ENCODE results near the gene PRKAG2. TPM values are rescaled to one million over a fixed set of nuclear protein-coding genes. Genes with fewer than 3 reads are reported as not detected.

The PRKAG2 gene
- total RNA-seq, 1 experiment from 2014 or later = 28.2 TPM

DNA sequence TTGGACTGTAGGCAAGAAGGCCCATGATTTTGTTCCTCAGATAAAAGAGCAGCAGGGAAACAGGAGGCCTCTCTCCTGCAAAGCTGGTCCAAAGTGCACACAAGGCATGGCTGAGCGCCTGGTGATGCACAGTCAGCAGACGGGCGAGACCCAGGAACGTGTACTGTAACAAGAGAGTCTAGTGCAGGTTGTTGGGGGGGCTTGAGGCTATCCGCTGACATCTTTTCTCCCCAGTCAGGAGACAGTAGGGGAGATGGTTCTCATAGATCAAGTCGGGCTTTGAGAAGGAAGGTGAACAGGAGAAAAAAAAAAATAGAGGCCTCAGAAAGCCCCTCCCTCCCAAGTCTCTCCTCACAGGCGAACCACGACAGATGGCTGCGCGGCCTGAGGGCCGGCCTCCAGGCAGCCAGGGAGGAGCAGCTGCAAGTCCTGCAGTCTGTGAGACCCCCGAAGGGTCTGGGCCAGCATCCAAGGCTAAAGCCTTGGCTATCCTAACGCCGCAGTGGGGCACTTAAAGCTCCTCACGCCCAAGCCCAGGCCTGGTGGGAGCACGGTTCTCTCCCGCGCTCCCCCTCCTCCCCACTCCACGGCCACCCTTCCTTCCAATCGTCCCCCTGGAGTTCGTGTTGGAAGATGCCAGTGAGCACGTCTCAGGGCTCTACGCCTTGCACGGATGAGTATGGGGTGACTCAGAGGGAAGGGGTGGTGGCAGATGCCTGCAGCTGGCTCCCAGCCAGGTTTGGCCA, 68.3 kb downstream of the PRKAG2 start:
- Histone ChIP-seq H3K27me3 (replicated peaks) (peaks cover 4% of the 10 kb centered on the region; the same call in 1 of the 2 replicates), H3K36me3 (no peaks in the 10 kb centered on the region), H3K9me3 (replicated peaks) (no peaks in the 10 kb centered on the region), H3K4me3 (no peak overlapping the region), H3K4me1 (replicated peaks) (no peaks in the 10 kb centered on the region), H3K27ac (no peak overlapping the region)
- peak in 1 of 2 experiments; percentile 62 for DNase-seq (ENCODE audit: low read depth in 1 of 2, low spot score in 2 of 2)

DNA sequence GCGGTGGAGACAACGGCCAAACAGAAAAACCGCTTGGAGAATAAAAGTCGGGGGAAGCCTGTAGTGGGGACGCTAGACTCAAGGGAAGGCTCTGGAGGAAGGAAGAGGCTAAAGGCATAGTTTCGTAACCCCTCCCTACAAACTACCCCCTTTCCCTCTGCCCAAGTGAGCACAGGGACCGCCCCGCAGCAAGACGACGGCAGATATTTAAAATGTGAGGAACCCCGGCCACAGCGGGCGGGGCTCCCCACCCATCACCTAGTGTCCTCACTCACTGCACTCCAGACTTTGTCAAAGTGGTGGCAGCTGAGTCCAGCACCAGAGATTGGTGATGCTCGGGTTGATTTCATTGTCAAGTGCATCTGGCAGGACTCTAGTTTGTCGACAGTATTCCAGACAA, 69.1 kb downstream of the PRKAG2 start:
- Histone ChIP-seq H3K27me3 (replicated peaks) (peaks cover 4% of the 10 kb centered on the region; the same call in 1 of the 2 replicates), H3K36me3 (no peaks in the 10 kb centered on the region), H3K9me3 (replicated peaks) (no peaks in the 10 kb centered on the region), H3K4me3 (no peak overlapping the region), H3K4me1 (replicated peaks) (no peaks in the 10 kb centered on the region), H3K27ac (no peak overlapping the region)
- DNase-seq (ENCODE audit: low read depth in 1 of 2, low spot score in 2 of 2) = no peak

DNA sequence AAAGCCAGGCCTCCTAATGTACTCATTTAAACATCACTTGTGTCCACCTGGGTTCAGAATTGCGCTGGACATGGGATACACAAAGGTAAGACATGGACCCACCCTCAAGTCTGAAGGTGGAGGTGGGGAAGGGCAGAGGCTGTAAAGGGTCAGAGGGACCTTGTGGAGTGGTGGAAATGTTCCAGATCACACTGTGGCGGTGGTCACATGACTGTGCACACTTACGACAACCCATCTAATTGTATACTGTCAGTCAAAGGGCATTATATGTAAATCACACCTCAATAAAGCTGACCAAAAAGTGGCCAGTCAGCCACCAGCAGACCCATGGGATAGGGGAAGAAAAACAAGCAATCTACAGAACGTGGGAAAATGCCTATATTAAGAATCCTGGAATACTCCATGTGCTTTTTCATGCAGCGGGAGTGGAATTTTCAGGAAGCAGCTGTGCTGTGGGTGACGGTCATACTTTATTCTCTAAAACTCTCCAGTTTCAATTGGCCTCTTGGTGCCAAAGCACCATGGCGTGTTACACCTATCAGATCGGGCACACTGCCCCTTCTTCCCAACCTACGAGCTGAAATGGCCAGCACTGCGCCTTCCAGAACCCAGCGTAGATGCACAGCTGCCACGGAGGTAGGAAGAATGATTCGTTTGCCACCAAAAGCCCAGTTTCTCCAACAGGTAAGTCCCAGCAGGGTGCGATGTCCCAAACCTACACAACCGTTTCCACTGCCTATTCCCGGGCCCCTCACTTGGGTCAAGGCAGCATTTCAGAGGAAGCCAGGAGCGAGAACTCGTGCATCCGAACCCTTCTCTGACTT, 69.8 kb downstream of the PRKAG2 start:
- H3K27ac ChIP-seq = no peak overlapping the region
- peaks cover 4% of the 10 kb centered on the region; the same call in 1 of the 2 replicates for H3K27me3 ChIP-seq (replicated peaks)
- H3K36me3 ChIP-seq = no peaks in the 10 kb centered on the region
- no peak overlapping the region for H3K4me3 ChIP-seq
- no peak for DNase-seq (ENCODE audit: low read depth in 1 of 2, low spot score in 2 of 2)
- H3K4me1 ChIP-seq (replicated peaks) = no peaks in the 10 kb centered on the region
- no peaks in the 10 kb centered on the region for H3K9me3 ChIP-seq (replicated peaks)

DNA sequence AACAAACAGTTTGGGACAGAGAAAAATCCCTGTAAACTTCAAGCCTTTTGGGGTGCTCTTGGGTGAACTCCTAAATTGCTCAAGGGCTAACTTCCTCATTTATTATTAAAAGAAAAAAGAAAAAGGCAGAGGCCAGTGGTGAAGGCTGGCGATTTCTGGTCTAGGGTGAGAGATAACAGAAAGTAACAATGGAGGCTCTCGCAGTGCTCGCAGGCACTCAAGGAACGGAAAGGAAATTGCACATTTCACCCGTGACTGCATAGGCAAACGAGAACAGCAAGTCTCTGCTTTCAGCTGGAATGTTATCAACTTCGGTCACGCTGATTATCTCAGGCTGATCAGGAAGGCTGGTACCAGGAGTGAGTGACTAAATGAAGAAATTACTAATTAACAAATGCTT, 70.7 kb downstream of the PRKAG2 start:
- no peak for DNase-seq (ENCODE audit: low read depth in 1 of 2, low spot score in 2 of 2)
- Histone ChIP-seq H3K4me3 (no peak overlapping the region), H3K4me1 (replicated peaks) (no peaks in the 10 kb centered on the region), H3K9me3 (replicated peaks) (no peaks in the 10 kb centered on the region), H3K27ac (no peak overlapping the region), H3K36me3 (no peaks in the 10 kb centered on the region), H3K27me3 (replicated peaks) (peaks cover 4% of the 10 kb centered on the region; the same call in 1 of the 2 replicates)

DNA sequence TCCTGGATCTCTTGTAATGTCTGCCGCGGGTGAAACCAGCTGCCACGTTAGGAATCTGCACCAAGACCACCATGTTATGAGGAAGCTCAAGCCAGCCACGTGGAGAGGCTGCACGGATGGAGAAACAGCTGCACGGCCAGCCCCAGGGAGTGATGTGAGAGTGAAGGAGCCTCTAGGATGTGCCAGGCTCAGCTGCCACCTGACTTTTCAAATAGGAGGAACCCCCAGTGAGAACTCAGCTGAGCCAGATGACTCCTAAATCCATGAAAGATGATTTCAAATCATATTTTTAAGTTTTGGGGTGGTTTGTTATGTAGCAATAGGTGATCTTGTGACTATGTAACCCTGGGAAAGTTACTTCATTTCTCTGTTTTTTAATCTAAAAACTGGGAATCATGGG, 71.7 kb downstream of the PRKAG2 start:
- Histone ChIP-seq H3K4me1 (replicated peaks) (no peaks in the 10 kb centered on the region), H3K36me3 (no peaks in the 10 kb centered on the region), H3K27me3 (replicated peaks) (peaks cover 4% of the 10 kb centered on the region; the same call in 1 of the 2 replicates), H3K4me3 (no peak overlapping the region), H3K27ac (no peak overlapping the region), H3K9me3 (replicated peaks) (no peaks in the 10 kb centered on the region)
- DNase-seq (ENCODE audit: low read depth in 1 of 2, low spot score in 2 of 2) = no peak

DNA sequence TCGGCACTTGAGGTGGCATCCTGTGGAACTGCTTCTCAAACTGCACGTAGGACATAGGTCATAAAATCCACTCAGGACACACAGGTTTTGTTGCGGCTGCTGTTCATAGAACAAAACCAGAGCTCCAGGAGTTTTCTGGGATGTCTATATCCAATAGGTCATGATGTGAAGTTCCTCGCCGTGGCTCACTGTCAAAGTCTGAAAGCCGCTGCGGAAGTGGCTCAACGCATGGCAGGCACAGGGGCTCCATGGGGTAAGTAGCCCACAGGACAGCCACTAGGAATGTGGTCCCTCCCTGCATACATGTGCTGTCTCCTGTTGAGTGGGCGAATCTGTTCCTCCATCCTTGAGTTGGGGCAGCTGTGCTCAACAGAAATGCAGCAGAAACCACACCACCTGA, 72.2 kb downstream of the PRKAG2 start:
- Histone ChIP-seq H3K27me3 (replicated peaks) (peaks cover 4% of the 10 kb centered on the region; the same call in 1 of the 2 replicates), H3K36me3 (no peaks in the 10 kb centered on the region), H3K4me1 (replicated peaks) (no peaks in the 10 kb centered on the region), H3K4me3 (no peak overlapping the region), H3K27ac (no peak overlapping the region), H3K9me3 (replicated peaks) (no peaks in the 10 kb centered on the region)
- DNase-seq (ENCODE audit: low read depth in 1 of 2, low spot score in 2 of 2) = no peak

DNA sequence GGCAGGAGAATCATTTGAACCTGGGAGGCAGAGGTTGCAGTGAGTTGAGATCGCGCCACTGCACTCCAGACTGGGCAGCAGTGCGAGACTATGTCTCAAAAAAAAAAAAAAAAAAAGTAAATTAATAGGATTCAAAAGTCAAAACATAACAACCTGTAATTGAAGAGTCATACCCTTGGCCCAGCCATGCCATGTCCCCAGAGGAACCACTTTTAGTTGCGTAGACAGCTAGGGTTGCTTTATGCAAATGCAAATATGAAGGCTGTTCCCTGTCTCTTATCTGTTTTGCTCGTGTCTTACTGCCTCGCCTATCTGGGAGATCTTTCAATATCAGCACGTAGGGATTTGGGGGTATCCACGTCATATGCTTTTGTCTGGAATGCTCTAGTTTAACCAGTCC, 73.1 kb downstream of the PRKAG2 start:
- no peak overlapping the region for H3K27ac ChIP-seq
- H3K4me1 ChIP-seq (replicated peaks) = no peaks in the 10 kb centered on the region
- peaks cover 4% of the 10 kb centered on the region; the same call in 1 of the 2 replicates for H3K27me3 ChIP-seq (replicated peaks)
- no peak for DNase-seq (ENCODE audit: low read depth in 1 of 2, low spot score in 2 of 2)
- H3K9me3 ChIP-seq (replicated peaks) = no peaks in the 10 kb centered on the region
- H3K4me3 ChIP-seq = no peak overlapping the region
- no peaks in the 10 kb centered on the region for H3K36me3 ChIP-seq

DNA sequence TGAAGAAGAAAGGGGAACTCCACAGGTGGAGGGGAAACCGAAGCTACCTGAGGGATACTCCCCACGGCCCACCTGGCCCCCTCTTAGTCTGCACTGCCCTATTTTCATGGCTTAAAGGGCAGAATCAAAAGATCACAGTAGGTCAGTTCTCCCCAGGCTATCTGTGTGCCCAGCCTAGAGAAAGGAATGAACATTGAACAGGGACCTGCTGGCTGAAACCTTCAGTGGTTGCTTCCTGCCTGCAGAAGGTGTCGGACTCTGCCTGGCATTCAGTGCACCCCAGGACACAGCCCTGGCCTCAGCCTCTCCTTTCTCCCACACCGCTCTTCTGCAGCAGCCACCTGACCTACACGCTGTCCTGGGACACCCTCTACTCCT, 74.5 kb downstream of the PRKAG2 start:
- no peak for DNase-seq (ENCODE audit: low read depth in 1 of 2, low spot score in 2 of 2)
- Histone ChIP-seq H3K4me1 (replicated peaks) (peaks cover 8% of the 10 kb centered on the region), H3K27ac (no peak overlapping the region), H3K36me3 (no peaks in the 10 kb centered on the region), H3K9me3 (replicated peaks) (no peaks in the 10 kb centered on the region), H3K27me3 (replicated peaks) (peaks cover 4% of the 10 kb centered on the region; the same call in 1 of the 2 replicates), H3K4me3 (no peak overlapping the region)

DNA sequence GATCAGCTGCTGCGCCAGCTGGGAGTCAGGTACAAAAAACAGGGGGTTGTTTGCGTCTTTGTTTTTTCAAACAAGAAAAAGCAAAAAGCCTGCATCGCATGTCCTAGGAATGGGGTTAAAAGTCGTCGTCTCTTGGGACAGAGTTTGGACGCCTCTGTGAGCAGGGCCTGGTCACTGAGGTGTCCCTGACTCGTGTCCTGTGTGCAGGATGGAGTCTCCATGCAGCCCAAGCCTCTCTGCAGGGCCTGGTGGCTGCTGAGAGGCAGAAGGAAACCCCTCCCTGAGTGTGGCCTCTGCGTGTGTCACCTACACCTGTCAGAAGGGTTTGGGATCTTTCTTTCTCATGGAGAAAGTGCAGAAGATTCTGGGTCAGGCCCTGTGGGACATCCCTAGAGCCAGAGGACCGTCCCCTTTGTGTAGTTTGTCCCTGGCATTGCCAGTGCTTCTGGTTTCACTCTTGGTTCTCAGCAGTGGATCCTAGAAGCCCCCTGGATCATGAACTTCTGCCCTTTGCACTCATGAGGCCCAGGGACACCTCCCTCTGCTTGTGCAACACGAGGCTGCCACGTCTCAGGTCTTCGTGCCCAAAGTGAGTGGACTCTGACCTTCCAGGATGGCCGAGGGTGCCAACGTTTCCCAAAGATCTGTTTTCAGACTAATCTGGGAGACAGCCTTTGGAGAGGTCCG, 75.0 kb downstream of the PRKAG2 start:
- Histone ChIP-seq H3K4me1 (replicated peaks) (peaks cover 13% of the 10 kb centered on the region), H3K27ac (no peak overlapping the region), H3K27me3 (replicated peaks) (peaks cover 4% of the 10 kb centered on the region; the same call in 1 of the 2 replicates), H3K9me3 (replicated peaks) (no peaks in the 10 kb centered on the region), H3K4me3 (no peak overlapping the region), H3K36me3 (no peaks in the 10 kb centered on the region)
- no peak for DNase-seq (ENCODE audit: low read depth in 1 of 2, low spot score in 2 of 2)

DNA sequence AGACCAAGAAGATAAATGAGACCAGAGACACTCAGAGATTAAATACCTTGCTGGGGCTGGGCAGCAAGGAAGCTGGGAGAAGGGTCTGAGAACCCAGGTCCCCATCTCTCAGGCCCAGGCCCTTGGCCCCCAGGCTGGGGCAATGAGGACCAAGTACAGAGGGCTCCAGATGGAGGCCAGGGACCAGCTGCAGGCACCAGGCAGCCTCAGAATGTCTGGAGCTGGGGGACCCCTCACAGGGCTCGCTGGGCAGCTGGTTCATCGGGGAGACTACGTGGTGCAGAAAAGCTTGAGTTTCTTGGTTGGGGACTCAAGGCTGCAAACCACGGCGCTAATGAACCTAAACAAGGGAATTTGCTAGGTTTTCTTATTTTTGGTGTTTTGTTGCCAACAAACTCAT, 75.6 kb downstream of the PRKAG2 start:
- H3K27me3 ChIP-seq (replicated peaks) = peaks cover 4% of the 10 kb centered on the region; the same call in 1 of the 2 replicates
- H3K9me3 ChIP-seq (replicated peaks) = no peaks in the 10 kb centered on the region
- H3K4me1 ChIP-seq (replicated peaks) = peaks cover 19% of the 10 kb centered on the region
- no peak overlapping the region for H3K4me3 ChIP-seq
- DNase-seq (ENCODE audit: low read depth in 1 of 2, low spot score in 2 of 2) = no peak
- no peak overlapping the region for H3K27ac ChIP-seq
- no peaks in the 10 kb centered on the region for H3K36me3 ChIP-seq

DNA sequence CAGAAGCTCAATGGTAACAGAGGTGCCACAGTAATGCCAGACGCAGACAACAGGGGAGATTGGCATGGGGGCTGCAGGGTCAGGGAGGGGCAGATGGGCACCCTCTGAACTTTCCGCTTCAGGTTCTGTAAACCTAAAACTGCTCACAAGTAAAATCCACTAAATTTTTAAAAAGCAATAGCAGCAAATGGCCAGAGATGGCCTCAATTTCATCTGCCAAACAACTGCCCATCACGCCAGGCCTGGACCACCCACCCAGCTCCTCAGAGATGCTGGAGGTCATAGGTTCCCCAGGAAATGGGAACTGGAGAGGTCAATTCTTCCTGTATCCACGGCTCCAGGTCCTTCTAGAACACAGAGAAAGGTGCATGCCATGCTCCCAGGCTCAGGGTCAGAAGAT, 76.1 kb downstream of the PRKAG2 start:
- Histone ChIP-seq H3K36me3 (no peaks in the 10 kb centered on the region), H3K27me3 (replicated peaks) (peaks cover 4% of the 10 kb centered on the region; the same call in 1 of the 2 replicates), H3K4me1 (replicated peaks) (peaks cover 24% of the 10 kb centered on the region), H3K27ac (no peak overlapping the region), H3K9me3 (replicated peaks) (no peaks in the 10 kb centered on the region), H3K4me3 (no peak overlapping the region)
- DNase-seq (ENCODE audit: low read depth in 1 of 2, low spot score in 2 of 2) = no peak

DNA sequence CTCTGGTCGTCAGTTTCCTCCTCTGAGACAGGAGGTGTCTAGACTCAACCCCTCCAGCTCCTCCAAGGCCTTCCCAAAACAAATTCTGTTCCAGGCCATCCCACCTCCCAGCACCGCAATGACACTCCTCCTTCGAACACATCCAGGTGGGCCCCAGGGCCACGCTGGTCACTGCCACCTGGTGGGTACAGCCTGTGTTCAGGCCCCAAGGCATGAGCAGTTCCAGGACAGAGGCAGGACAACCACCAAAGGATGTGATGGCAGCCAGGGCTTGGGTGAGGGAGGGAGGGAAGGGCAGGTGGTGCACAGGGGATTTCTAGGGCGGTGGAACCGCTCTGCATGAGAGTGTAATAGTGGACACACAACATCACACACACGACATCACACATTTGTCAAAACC, 76.5 kb downstream of the PRKAG2 start:
- H3K36me3 ChIP-seq = no peaks in the 10 kb centered on the region
- H3K4me3 ChIP-seq = no peak overlapping the region
- H3K9me3 ChIP-seq (replicated peaks) = no peaks in the 10 kb centered on the region
- H3K4me1 ChIP-seq (replicated peaks) = peaks cover 24% of the 10 kb centered on the region
- DNase-seq (ENCODE audit: low read depth in 1 of 2, low spot score in 2 of 2) = no peak
- H3K27me3 ChIP-seq (replicated peaks) = peaks cover under 1% of the 10 kb centered on the region; the same call in 1 of the 2 replicates
- no peak overlapping the region for H3K27ac ChIP-seq

DNA sequence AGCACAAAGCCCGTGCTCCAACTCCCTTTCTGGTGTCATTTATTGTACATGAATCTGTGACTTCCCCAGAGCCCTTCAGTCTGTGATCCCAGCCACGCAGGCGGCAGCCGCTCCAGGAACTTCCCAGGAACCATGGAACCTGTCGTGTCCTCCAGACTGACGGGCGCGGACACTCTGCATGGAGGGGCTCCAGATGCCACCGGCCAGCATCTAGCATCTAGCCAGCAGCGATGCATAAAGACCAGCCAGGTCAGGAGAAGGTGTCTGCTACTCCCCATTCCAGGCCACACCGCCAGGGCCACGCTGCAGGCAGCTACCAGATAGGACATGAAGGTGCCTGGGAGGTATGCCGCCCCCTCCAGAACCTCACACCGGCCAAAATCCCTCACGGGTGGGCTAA, 77.4 kb downstream of the PRKAG2 start:
- Histone ChIP-seq H3K4me3 (no peak overlapping the region), H3K9me3 (replicated peaks) (no peaks in the 10 kb centered on the region), H3K36me3 (no peaks in the 10 kb centered on the region), H3K27me3 (replicated peaks) (no peaks in the 10 kb centered on the region), H3K27ac (no peak overlapping the region), H3K4me1 (replicated peaks) (peaks cover 24% of the 10 kb centered on the region)
- no peak for DNase-seq (ENCODE audit: low read depth in 1 of 2, low spot score in 2 of 2)
